BE2C (cell line): ENCODE measurements around the gene OXSR1.
A peak's percentile ranks its signal among the peaks of the same experiment; 100 is the strongest.
"Not testable (repeated sequence)": the region's sequence is repeated elsewhere in the genome, so short reads cannot be mapped to it uniquely, and the experiment has no call there.

ENCODE experiments used
- DNase-seq: peaks from one replicate; pipeline ENCODE4 v3.0.0-alpha.2; 2020
- H3K27me3 ChIP-seq: fragments of 250-450 bp; sonication (Bioruptor Pico); 2 replicates; pipeline ENCODE4 v1.5.1; 2020; ENCODE audit warnings: mild to moderate bottlenecking
- H3K36me3 ChIP-seq: fragments of 250-450 bp; sonication (Bioruptor Pico); 2 replicates; pipeline ENCODE4 v1.5.1; 2020; ENCODE audit warnings: mild to moderate bottlenecking
- H3K4me1 ChIP-seq: fragments of 250-450 bp; sonication (Bioruptor Pico); 2 replicates; pipeline ENCODE4 v1.5.1; 2020
- H3K4me3 ChIP-seq: 2 replicates; pipeline ENCODE4 v1.5.1; 2011; ENCODE audit warnings: low read depth, low read length
- H3K9me3 ChIP-seq: fragments of 250-450 bp; sonication (Bioruptor Pico); 2 replicates; pipeline ENCODE4 v1.5.1; 2020
- CTCF ChIP-seq: IDR thresholded peaks from 2 replicates; pipeline ENCODE4 v1.5.1; 2012; ENCODE audit warnings: mild to moderate bottlenecking, low read depth, low read length

Gene OXSR1

GRCh38 chr3:38133557-38134405 is 31.6 kb upstream of the OXSR1 start:
- H3K4me1 ChIP-seq = no peaks in the 10 kb centered on the region
- H3K36me3 ChIP-seq = no peaks in the 10 kb centered on the region
- H3K4me3 ChIP-seq = no peak overlapping the region
- no peak for TF ChIP-seq CTCF
- DNase-seq = no peak
- H3K27me3 ChIP-seq = no peaks in the 10 kb centered on the region
- no peaks in the 10 kb centered on the region for H3K9me3 ChIP-seq

DNA sequence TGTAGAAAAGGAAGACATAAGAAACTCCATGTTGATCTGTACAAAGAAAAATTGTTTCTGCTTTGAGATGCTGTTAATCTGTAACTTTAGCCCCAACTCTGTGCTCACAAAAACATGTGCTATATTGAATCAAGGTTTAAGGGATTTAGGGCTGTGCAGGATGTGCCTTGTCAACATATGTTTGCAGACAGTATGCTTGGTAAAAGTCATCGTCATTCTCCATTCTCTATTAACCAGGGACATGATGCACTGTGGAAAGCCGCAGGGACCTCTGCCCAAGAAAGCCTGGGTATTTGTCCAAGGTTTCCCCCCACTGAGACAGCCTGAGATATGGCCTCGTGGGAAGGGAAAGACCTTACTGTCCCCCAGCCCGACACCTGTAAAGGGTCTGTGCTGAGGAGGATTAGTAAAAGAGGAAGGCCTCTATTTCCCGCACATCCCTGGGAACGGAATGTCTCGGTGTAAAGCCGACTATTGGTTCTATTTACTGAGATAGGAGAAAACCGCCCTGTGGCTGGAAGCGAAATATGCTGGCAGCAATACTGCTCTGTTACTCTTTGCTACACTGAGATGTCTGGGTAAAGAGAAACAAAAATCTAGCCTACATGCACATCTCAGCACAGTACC is 30.7 kb upstream of the OXSR1 start:
- not testable (repeated sequence) for H3K4me3 ChIP-seq, H3K36me3 ChIP-seq, DNase-seq

GRCh38 chr3:38135621-38136277 is 29.6 kb upstream of the OXSR1 start:
- H3K36me3 ChIP-seq, H3K9me3 ChIP-seq, H3K27me3 ChIP-seq, H3K4me1 ChIP-seq, DNase-seq: not testable (repeated sequence)
- H3K4me3 ChIP-seq = peak overlapping the region; percentile 70

More for the DNA sequence above, 30.7 kb upstream of the OXSR1 start:
- H3K27me3 ChIP-seq, H3K9me3 ChIP-seq, H3K4me1 ChIP-seq: not testable (repeated sequence)

GRCh38 chr3:38136393-38136776 is 29.0 kb upstream of the OXSR1 start:
- H3K36me3 ChIP-seq = no peaks in the 10 kb centered on the region
- no peak for DNase-seq
- no peaks in the 10 kb centered on the region for H3K9me3 ChIP-seq
- H3K27me3 ChIP-seq = no peaks in the 10 kb centered on the region
- peak overlapping the region; percentile 70 for H3K4me3 ChIP-seq
- no peak for TF ChIP-seq CTCF
- no peaks in the 10 kb centered on the region for H3K4me1 ChIP-seq

DNA sequence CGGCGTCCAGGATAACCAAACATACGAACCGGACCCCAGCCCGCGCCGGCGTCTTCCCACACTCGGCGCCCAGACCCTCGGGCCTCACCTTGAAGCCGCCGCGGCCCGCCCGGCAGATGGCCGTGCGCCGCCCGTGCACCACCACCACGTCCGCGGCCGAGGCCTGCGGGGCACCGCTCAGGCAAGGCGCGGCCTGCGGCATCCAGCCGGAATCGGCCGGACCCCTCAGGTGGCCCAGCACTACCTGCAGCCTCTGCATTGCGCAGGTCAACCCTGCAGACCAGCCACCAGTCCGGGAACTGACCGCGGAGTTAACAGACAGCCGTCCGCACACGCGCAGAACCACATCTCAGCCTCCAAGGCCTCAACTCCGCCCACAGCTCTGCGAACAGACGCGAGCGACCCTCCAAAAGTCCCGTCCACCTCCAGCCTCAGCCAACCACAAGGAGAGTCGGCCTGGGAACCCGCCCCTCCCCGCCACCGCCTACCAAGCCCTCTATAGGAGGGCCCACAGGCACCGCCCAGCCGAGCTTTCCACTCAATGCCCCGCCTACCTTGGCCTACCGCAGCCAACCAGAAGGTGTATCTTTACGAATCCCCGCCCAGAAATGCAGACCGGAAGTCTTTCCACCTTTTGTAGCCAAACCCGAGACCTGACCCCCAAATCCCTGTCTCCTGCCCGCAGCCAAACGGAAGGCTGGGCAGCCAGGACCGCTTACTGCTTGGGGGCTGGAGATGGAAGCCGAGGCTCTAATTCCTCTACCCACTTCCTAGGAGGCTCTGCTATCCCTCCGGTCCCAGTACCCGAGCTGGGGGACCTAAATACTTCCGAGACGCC is 28.3 kb upstream of the OXSR1 start, which contains the start of gene ACAA1:
Gene ACAA1 (minus strand): TSS at position 351 of the 838 bp plus-strand sequence. CDS start 92 bp downstream, at position 259.
- Histone ChIP-seq H3K4me1 (no peaks in the 10 kb centered on the region), H3K36me3 (no peaks in the 10 kb centered on the region), H3K9me3 (no peaks in the 10 kb centered on the region), H3K4me3 (peak within 1 kb of the TSS; percentile 70), H3K27me3 (no peaks in the 10 kb centered on the region)
- DNase-seq = peak; percentile 96
- no peak for TF ChIP-seq CTCF

- H3K4me3 ChIP-seq = peak overlapping the region; percentile 68
- no peaks in the 10 kb centered on the region for H3K9me3 ChIP-seq
- no peak for DNase-seq
- no peaks in the 10 kb centered on the region for H3K27me3 ChIP-seq
- H3K36me3 ChIP-seq = no peaks in the 10 kb centered on the region
- no peaks in the 10 kb centered on the region for H3K4me1 ChIP-seq
- TF ChIP-seq CTCF = no peak
These were observed 27.6 kb upstream of the OXSR1 start for GRCh38 chr3:38137615-38138348.
